Measurements from ENCODE around the gene PTRH1.

DNA sequence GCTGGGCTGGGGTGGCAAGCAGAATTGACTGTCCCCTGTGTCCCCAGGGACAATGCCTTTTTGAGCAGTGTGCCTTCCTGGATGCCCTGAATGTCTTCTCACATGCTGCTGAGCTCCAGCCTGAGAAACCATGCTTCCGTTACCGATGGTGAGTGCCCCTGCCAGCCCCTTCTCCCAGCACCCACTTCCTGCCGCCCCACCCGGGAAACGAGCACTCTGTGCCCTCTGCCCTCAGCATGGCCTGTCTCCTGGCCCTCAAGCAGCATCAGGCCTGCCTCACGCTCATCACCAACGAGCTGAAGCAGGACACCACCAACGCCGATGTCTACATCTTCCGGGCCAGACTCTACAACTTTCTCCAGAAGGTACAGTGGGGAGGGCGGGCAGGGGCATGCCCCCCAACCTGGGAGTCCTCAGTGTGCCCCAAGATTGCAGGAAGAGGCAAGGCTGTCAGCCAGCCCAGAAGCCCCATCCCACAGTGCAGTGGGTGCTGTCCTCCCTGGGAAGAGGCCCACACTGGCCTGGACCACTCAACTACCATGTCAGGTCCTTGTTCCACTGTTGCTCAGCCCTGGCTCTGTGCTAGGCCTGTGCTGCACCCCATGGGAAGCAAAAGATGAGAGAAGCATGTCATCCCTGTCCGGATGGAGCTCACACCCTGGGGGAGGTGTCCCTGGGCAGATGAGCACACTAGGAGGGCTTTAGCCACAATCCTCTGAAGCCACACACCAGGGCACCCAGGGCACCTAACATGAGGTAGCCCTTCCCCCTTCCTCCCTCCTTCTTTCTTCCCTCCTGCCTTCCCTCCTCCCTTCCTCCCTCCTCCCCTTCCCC lies 4.8 kb upstream of the PTRH1 start:
- TF ChIP-seq POLR2A (IDR thresholded peaks at IDR 0.05; ENCODE audit: low read length) (no peak), GATA1 (IDR thresholded peaks at IDR 0.05; ENCODE audit: low read depth, low read length) (no peak)
